Measurements from ENCODE around the gene HPGDS.

- TF ChIP-seq POLR2A (IDR thresholded peaks at IDR 0.05; ENCODE audit: low read depth, low read length) = no peak
- TF ChIP-seq CTCF (IDR thresholded peaks at IDR 0.05 in 2 of 3, conservative IDR thresholded peaks at IDR 0.05 in 1 of 3; ENCODE audit: control insufficient read depth in 2 of 3, extremely low read depth in 1 of 3, insufficient read depth in 1 of 3, low read depth in 3 of 3, low read length in 3 of 3) = no peak
- TF ChIP-seq E2F8 (IDR thresholded peaks at IDR 0.05; ENCODE audit: low read depth, partially characterized antibody) = no peak
- TF ChIP-seq POLR2AphosphoS5 (IDR thresholded peaks at IDR 0.05; ENCODE audit: low read length) = no peak
- TF ChIP-seq RFX5 (IDR thresholded peaks at IDR 0.05; ENCODE audit: low read depth, low read length) = no peak
- TF ChIP-seq CUX1 (IDR thresholded peaks at IDR 0.05; ENCODE audit: insufficient replicate concordance, low read depth, low read length) = no peak
- no peak for TF ChIP-seq EZH2 (IDR thresholded peaks at IDR 0.05; ENCODE audit: borderline replicate concordance, control insufficient read depth, low read depth, low read length)
These were observed 8.7 kb upstream of the HPGDS start for GRCh38 chr4:94351319-94351718.
